ENCODE measurements around the gene SCARB2.

GRCh38 chr4:76177709-76178108 is 35.9 kb downstream of the SCARB2 start:
- TF ChIP-seq CTCF (IDR thresholded peaks at IDR 0.05) = no peak
- no peak for TF ChIP-seq ZFX (IDR thresholded peaks at IDR 0.05; ENCODE audit: borderline replicate concordance)

Data from 22Rv1 (cell line).